PC-3 (cell line): ENCODE measurements around the gene ACSBG1. TPM values are rescaled to one million over a fixed set of nuclear protein-coding genes. Genes with fewer than 3 reads are reported as not detected.

Experiments used
- ATAC-seq: fragments of 200-7000 bp; cut with Tn5 transposase; 2 replicates; pipeline ENCODE4 v1.9.1; 2020; ENCODE audit warnings: mild to moderate bottlenecking, moderate library complexity
- BruUV-seq: library from RNA; stranded (reverse); fragments of 400-500 nt; replicated peaks from 2 replicates; lab custom pipeline; 2021; lab: Mats Ljungman, UMichigan
- CTCF ChIA-PET: fragments of 300-600 bp; sonication (Branson Sonifier 250); formaldehyde crosslinking; loops from one replicate; lab custom pipeline; 2022; ENCODE audit warnings: antibody characterized with exemption; lab: Charles Lee
- POLR2A ChIA-PET: fragments of 300-600 bp; sonication (Branson Sonifier 250); formaldehyde crosslinking; loops from one replicate; lab custom pipeline; 2022; ENCODE audit warnings: antibody characterized with exemption; ENCODE audit not compliant: unreplicated experiment; lab: Charles Lee
- DNase-seq: peaks from one replicate; pipeline ENCODE4 v3.0.0-alpha.2; 2015
- H2AFZ ChIP-seq: fragments of 300-600 bp; sonication (generic); 2 replicates; pipeline ENCODE4 v1.6.0; 2016; ENCODE audit warnings: antibody characterized with exemption, low read length
- H3F3A ChIP-seq: fragments of 300-600 bp; sonication (generic); one replicate; pipeline ENCODE4 v1.6.0; 2017; ENCODE audit warnings: antibody characterized with exemption, low read length, control low read depth, mild to moderate bottlenecking; ENCODE audit not compliant: unreplicated experiment
- H3K27ac ChIP-seq: fragments of 300-600 bp; sonication (generic); 2 replicates; pipeline ENCODE4 v1.5.1; 2016; ENCODE audit warnings: mild to moderate bottlenecking, low read length
- H3K27me3 ChIP-seq: fragments of 300-600 bp; sonication (generic); 2 replicates; pipeline ENCODE4 v1.6.1; 2016; ENCODE audit warnings: low read length, mixed read lengths
- H3K36me3 ChIP-seq: fragments of 300-600 bp; sonication (generic); 2 replicates; pipeline ENCODE4 v1.6.1; 2016; ENCODE audit warnings: low read depth, mixed run types, low read length, mixed read lengths
- H3K4me1 ChIP-seq: fragments of 300-600 bp; sonication (generic); 2 replicates; pipeline ENCODE4 v1.5.1; 2016; ENCODE audit warnings: low read length; ENCODE audit not compliant: insufficient read depth
- H3K4me2 ChIP-seq: fragments of 300-600 bp; sonication (generic); 2 replicates; pipeline ENCODE4 v1.6.0; 2016; ENCODE audit warnings: low read length
- H3K4me3 ChIP-seq: fragments of 300-600 bp; sonication (generic); 2 replicates; pipeline ENCODE4 v1.5.1; 2016; ENCODE audit warnings: mild to moderate bottlenecking, low read length, mixed read lengths
- H3K79me2 ChIP-seq: fragments of 300-600 bp; sonication (generic); 2 replicates; pipeline ENCODE4 v1.6.1; 2017; ENCODE audit warnings: low read length, mixed read lengths
- H3K9ac ChIP-seq: fragments of 300-600 bp; sonication (generic); 2 replicates; pipeline ENCODE4 v1.6.0; 2016; ENCODE audit warnings: mild to moderate bottlenecking, low read length
- H3K9me2 ChIP-seq: fragments of 300-600 bp; sonication (generic); replicated peaks from 2 replicates; pipeline ENCODE4 v1.6.1; 2016; ENCODE audit warnings: mixed run types, low read length, mixed read lengths
- H3K9me3 ChIP-seq: fragments of 300-600 bp; sonication (generic); 2 replicates; pipeline ENCODE4 v1.6.1; 2016; ENCODE audit warnings: low read length, mixed read lengths
- H4K20me1 ChIP-seq: fragments of 300-600 bp; sonication (generic); 2 replicates; pipeline ENCODE4 v1.6.1; 2016; ENCODE audit warnings: low read length, mixed read lengths
- EZH2 ChIP-seq: fragments of 300-600 bp; sonication (generic); IDR thresholded peaks from one replicate; pipeline ENCODE4 v1.6.1; 2017; ENCODE audit warnings: antibody characterized with exemption, mild to moderate bottlenecking, low read length; ENCODE audit not compliant: unreplicated experiment
- EZH2phosphoT487 ChIP-seq: fragments of 300-600 bp; sonication (generic); IDR thresholded peaks from 2 replicates; pipeline ENCODE4 v1.6.1; 2018; ENCODE audit warnings: mild to moderate bottlenecking, antibody characterized with exemption, low read length, borderline replicate concordance
- intact Hi-C: fragments of 100-400 bp; cut with micrococcal nuclease; formaldehyde crosslinking; loops from 2 replicates; pipeline ENCODE4 v1.9.0; 2023
- total RNA-seq: library from RNA; depleted of rRNA; stranded (reverse); fragments of >200 nt; gene quantifications from 2 replicates; pipeline ENCODE4 v1.2.3, GENCODE V29; 2014
- TF ChIP-seq, protein P1 (sequence below): fragments of 300-600 bp; sonication (generic); conservative IDR thresholded peaks from 2 replicates; pipeline ENCODE4 v1.5.1; 2017; ENCODE audit warnings: antibody characterized with exemption, low read depth, mild to moderate bottlenecking, low read length

The ACSBG1 gene
- total RNA-seq, 1 experiment from 2014 or later, result 0.36 TPM

DNA sequence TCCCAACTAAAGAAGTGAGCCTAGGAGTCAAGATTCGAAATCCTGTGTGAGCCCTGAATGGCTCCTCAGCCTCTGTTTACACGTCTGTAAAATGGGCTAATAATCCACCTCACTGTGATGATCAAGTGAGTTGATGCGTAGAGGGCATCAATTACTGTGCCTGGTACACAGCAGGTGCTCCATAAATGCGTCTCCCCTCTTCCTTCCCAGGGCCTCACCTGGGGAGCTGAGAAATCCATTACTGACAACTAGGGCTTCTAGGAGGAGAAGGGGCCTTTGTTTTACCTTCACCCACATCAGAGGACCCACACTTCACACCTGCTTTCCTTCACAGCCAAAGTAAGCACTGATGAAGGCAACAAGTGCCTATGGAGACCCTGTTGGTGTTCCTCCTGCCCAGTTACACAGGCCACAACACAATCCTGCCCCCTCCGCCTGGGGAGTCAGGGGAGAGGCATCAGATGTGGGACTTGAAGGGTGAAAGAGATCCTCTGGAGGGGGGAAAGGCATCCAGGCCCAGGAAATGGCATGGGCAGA lies 104.5 kb downstream of the ACSBG1 start:
- ATAC-seq (no peak), DNase-seq (no peak)
- Histone ChIP-seq H3K9me2 (no peaks in the 10 kb centered on the region), H3K4me2 (no peak overlapping the region), H3K4me1 (peaks cover 42% of the 10 kb centered on the region), H3F3A (no peaks in the 10 kb centered on the region), H3K9ac (no peak overlapping the region), H3K4me3 (no peak overlapping the region), H2AFZ (no peak overlapping the region), H4K20me1 (no peaks in the 10 kb centered on the region), H3K9me3 (no peaks in the 10 kb centered on the region), H3K36me3 (no peaks in the 10 kb centered on the region), H3K79me2 (no peaks in the 10 kb centered on the region), H3K27ac (no peak overlapping the region), H3K27me3 (no peaks in the 10 kb centered on the region)
- BruUV-seq, result no TSS peak
- TF ChIP-seq EZH2 (no peak), EZH2phosphoT487 (no peak)
- TF ChIP-seq, protein P1, sequence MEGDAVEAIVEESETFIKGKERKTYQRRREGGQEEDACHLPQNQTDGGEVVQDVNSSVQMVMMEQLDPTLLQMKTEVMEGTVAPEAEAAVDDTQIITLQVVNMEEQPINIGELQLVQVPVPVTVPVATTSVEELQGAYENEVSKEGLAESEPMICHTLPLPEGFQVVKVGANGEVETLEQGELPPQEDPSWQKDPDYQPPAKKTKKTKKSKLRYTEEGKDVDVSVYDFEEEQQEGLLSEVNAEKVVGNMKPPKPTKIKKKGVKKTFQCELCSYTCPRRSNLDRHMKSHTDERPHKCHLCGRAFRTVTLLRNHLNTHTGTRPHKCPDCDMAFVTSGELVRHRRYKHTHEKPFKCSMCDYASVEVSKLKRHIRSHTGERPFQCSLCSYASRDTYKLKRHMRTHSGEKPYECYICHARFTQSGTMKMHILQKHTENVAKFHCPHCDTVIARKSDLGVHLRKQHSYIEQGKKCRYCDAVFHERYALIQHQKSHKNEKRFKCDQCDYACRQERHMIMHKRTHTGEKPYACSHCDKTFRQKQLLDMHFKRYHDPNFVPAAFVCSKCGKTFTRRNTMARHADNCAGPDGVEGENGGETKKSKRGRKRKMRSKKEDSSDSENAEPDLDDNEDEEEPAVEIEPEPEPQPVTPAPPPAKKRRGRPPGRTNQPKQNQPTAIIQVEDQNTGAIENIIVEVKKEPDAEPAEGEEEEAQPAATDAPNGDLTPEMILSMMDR, result no peak
- CTCF ChIA-PET, result no interaction called here
- intact Hi-C loops, result loop anchor here (5.0 kb wide), 2 partner anchors 67 to 112 kb away; no protein-coding TSS in a partner anchor
- POLR2A ChIA-PET, result no interaction called here

DNA sequence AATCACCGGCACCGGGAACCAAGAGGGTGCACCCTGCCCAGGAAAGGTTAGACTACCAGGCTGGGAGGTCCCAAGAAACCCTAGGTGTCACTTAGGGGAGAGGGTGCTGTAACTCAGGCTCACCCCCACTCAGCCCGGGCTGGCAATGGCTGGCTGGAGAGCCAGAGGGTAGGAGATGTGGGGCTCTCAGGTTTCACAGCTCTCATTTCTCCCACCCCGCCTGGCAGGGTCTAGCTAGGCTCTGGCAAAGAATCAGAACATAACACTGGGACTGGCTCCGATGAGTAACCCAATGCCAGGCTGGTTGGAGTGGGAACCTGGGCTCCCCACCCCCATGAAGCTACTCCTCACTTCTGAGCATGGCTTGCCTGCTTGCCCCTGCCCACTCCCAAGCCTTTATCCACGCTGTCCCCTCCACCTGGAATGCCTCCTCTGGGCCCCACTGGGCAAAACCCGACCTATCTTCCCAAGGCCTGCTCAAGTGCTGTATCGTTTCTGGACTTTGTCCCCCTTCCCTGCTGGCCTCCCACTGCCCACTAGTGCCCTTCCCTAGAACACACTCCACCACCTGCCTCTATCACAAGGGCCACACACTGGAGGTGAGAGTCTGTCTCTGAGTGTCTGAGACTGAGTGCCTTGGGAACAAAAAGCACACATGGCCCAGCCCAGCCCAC lies 105.2 kb downstream of the ACSBG1 start:
- no peaks in the 10 kb centered on the region for H3K27me3 ChIP-seq
- no peaks in the 10 kb centered on the region for H3F3A ChIP-seq
- POLR2A ChIA-PET, result no interaction called here
- no peak overlapping the region for H3K4me2 ChIP-seq
- H3K4me1 ChIP-seq, result peaks cover 38% of the 10 kb centered on the region
- H3K9me2 ChIP-seq, result no peaks in the 10 kb centered on the region
- ATAC-seq (peak; percentile 18), DNase-seq (peak; percentile 45)
- BruUV-seq, result no TSS peak
- H3K4me3 ChIP-seq, result no peak overlapping the region
- no peaks in the 10 kb centered on the region for H4K20me1 ChIP-seq
- no peak overlapping the region for H2AFZ ChIP-seq
- no peaks in the 10 kb centered on the region for H3K9me3 ChIP-seq
- TF ChIP-seq EZH2phosphoT487 (no peak), EZH2 (no peak)
- TF ChIP-seq, protein P1, result no peak
- intact Hi-C loops, result no loop called here
- H3K9ac ChIP-seq, result no peak overlapping the region
- H3K27ac ChIP-seq, result no peak overlapping the region
- H3K36me3 ChIP-seq, result no peaks in the 10 kb centered on the region
- H3K79me2 ChIP-seq, result no peaks in the 10 kb centered on the region
- CTCF ChIA-PET, result interaction anchor here (0.6 kb wide), 2 partner anchors 67 to 171 kb away, joined by 4 to 5 read pairs; no protein-coding TSS in a partner anchor

DNA sequence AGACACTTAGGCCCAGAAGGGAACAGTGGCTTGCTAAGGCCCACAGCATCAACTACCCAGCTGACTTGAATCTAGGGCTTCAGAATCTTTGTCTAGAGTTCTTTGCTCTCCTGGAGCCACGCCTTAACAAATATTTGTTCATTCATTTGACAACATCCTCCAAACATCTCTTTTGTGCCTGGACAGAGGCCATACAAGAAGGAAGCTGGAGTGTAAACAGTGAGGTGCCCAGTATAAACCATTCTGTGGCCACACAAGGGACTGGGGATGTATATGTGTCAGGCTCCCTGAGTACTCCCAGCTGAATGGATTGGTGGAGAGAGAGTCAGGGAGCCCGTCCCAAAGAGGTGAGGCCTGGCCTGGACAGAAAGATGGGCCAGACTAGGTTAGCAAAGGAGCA lies 106.5 kb downstream of the ACSBG1 start:
- H3K9ac ChIP-seq, result no peak overlapping the region
- CTCF ChIA-PET, result no interaction called here
- intact Hi-C loops, result no loop called here
- no peaks in the 10 kb centered on the region for H3K9me3 ChIP-seq
- H3K4me2 ChIP-seq, result no peak overlapping the region
- no peak overlapping the region for H3K4me3 ChIP-seq
- POLR2A ChIA-PET, result no interaction called here
- H3K9me2 ChIP-seq, result no peaks in the 10 kb centered on the region
- no peak overlapping the region for H3K27ac ChIP-seq
- H3F3A ChIP-seq, result no peaks in the 10 kb centered on the region
- no peaks in the 10 kb centered on the region for H3K27me3 ChIP-seq
- ATAC-seq (peak; percentile 60), DNase-seq (peak; percentile 53)
- no peaks in the 10 kb centered on the region for H4K20me1 ChIP-seq
- H3K79me2 ChIP-seq, result no peaks in the 10 kb centered on the region
- H2AFZ ChIP-seq, result no peak overlapping the region
- BruUV-seq, result no TSS peak
- no peaks in the 10 kb centered on the region for H3K36me3 ChIP-seq
- peaks cover 28% of the 10 kb centered on the region for H3K4me1 ChIP-seq
- TF ChIP-seq EZH2phosphoT487, result no peak
- no peak for TF ChIP-seq EZH2
- TF ChIP-seq, protein P1, result no peak
